CD4-positive, alpha-beta T cell (primary cell): ENCODE results near the gene TMEM117. TPM values are rescaled to one million over a fixed set of nuclear protein-coding genes. Genes with fewer than 3 reads are reported as not detected.

Experiments
- ATAC-seq: fragments of 200-7000 bp; cut with Tn5 transposase; one replicate; pipeline ENCODE4 v1.10.0; 2022; ENCODE audit warnings: mild to moderate bottlenecking; ENCODE audit not compliant: poor library complexity
- CTCF ChIA-PET: fragments of 350-600 bp; sonication (Branson Sonifier 250); formaldehyde crosslinking; loops from one replicate; lab custom pipeline; 2021; ENCODE audit warnings: antibody characterized with exemption, inconsistent platforms; lab: Charles Lee
- POLR2A ChIA-PET: fragments of 350-600 bp; sonication (Branson Sonifier 250); formaldehyde crosslinking; loops from one replicate; lab custom pipeline; 2021; ENCODE audit warnings: antibody characterized with exemption, inconsistent platforms; lab: Charles Lee
- DNase-seq, 14 experiments: peaks; one replicate each; pipeline ENCODE4 v3.0.0-alpha.2; 2013 to 2020; ENCODE audit warnings: mixed read lengths in 2 of 14
- H3K27ac ChIP-seq, 2 donors: one replicate each; pipeline versions ENCODE4 v1.5.1 to v1.7.0; 2013; ENCODE audit warnings: low read length in 2 of 2, low read depth in 1 of 2, mild to moderate bottlenecking in 1 of 2
- H3K27me3 ChIP-seq, 2 experiments: 1 replicate in 1 of 2; 2 replicates in 1 of 2; pipeline versions ENCODE4 v1.6.1 to v1.7.0; 2013; ENCODE audit warnings: low read length in 2 of 2, control low read depth in 1 of 2, mild to moderate bottlenecking in 1 of 2, moderate library complexity in 1 of 2; ENCODE audit not compliant: insufficient read depth in 2 of 2, control insufficient read depth in 1 of 2
- H3K36me3 ChIP-seq: one replicate; pipeline ENCODE4 v1.6.1; 2013; ENCODE audit warnings: low read length, control low read depth; ENCODE audit not compliant: insufficient read depth
- H3K4me1 ChIP-seq: one replicate; pipeline ENCODE4 v1.6.1; 2013; ENCODE audit warnings: low read length, control low read depth; ENCODE audit not compliant: insufficient read depth
- H3K4me3 ChIP-seq: one replicate; pipeline ENCODE4 v1.5.1; 2013; ENCODE audit warnings: mild to moderate bottlenecking, low read length, moderate library complexity
- H3K9me3 ChIP-seq, 2 experiments: 1 replicate in 1 of 2; 2 replicates in 1 of 2; pipeline versions ENCODE4 v1.6.1 to v1.7.0; 2013; ENCODE audit warnings: low read length in 2 of 2, mild to moderate bottlenecking in 2 of 2, control low read depth in 1 of 2, moderate library complexity in 1 of 2; ENCODE audit not compliant: control insufficient read depth in 1 of 2, insufficient read depth in 1 of 2
- H3K27ac Mint-ChIP-seq: one replicate; pipeline ENCODE4 v1.8.0; 2020; ENCODE audit warnings: mixed read lengths
- H3K27me3 Mint-ChIP-seq: one replicate; pipeline ENCODE4 v1.8.0; 2021; ENCODE audit warnings: mixed read lengths
- H3K36me3 Mint-ChIP-seq: one replicate; pipeline ENCODE4 v1.8.0; 2021; ENCODE audit warnings: low read depth, mixed read lengths
- H3K4me1 Mint-ChIP-seq: one replicate; pipeline ENCODE4 v1.8.0; 2021; ENCODE audit warnings: low read depth, mixed read lengths
- H3K4me3 Mint-ChIP-seq: one replicate; pipeline ENCODE4 v1.8.0; 2020; ENCODE audit warnings: mild to moderate bottlenecking, mixed read lengths
- H3K9me3 Mint-ChIP-seq: one replicate; pipeline ENCODE4 v1.8.0; 2020; ENCODE audit warnings: mixed read lengths
- intact Hi-C, 2 experiments: fragments of 100-400 bp; cut with DNase I in 1 of 2; cut with micrococcal nuclease in 1 of 2; formaldehyde crosslinking; loops; one replicate each; pipeline versions ENCODE4 v1.15.1 to v1.9.0; 2023 to 2025; cut with DNase I, micrococcal nuclease
- total RNA-seq, 174 experiments: library from RNA in 2 of 174; stranded (reverse) in 2 of 174; gene quantifications; one replicate each; pipeline ENCODE4 v1.2.3 and lab custom pipeline; 2021 to 2026
- TF ChIP-seq, protein P1 (sequence below): fragments of 200-600 bp; IDR thresholded peaks from one replicate; pipeline ENCODE4 v1.8.0; 2022; ENCODE audit warnings: antibody characterized with exemption, mild to moderate bottlenecking

Gene TMEM117
- total RNA-seq, 2 experiments from 2014 or later: 3.4 to 4.4 TPM

DNA sequence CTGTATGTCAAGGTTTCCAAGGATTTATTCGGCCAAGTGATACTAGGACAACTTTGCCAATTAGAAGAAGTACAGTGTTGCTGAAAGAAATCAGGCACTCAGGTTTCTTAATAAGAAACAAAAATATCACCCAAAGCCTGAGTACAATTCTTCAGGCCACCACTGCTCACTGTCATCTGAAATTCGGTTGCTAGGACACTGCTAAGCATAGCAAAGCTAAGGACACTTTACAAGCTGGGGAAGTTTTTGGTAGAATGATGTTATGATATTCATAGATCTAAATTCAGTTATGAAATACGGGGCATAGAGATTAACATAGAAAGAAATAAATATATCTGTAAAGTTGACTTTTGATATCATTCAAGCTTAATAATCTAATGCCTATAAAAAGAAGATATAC lies 535.1 kb downstream of the TMEM117 start:
- ChIA-PET POLR2A (no interaction called here), CTCF (no interaction called here)
- DNase-seq (no peak), ATAC-seq (no peak)
- TF ChIP-seq, protein P1, sequence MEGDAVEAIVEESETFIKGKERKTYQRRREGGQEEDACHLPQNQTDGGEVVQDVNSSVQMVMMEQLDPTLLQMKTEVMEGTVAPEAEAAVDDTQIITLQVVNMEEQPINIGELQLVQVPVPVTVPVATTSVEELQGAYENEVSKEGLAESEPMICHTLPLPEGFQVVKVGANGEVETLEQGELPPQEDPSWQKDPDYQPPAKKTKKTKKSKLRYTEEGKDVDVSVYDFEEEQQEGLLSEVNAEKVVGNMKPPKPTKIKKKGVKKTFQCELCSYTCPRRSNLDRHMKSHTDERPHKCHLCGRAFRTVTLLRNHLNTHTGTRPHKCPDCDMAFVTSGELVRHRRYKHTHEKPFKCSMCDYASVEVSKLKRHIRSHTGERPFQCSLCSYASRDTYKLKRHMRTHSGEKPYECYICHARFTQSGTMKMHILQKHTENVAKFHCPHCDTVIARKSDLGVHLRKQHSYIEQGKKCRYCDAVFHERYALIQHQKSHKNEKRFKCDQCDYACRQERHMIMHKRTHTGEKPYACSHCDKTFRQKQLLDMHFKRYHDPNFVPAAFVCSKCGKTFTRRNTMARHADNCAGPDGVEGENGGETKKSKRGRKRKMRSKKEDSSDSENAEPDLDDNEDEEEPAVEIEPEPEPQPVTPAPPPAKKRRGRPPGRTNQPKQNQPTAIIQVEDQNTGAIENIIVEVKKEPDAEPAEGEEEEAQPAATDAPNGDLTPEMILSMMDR: no peak
- no peak overlapping the region for H3K4me3 ChIP-seq
- no peak overlapping the region for H3K4me3 Mint-ChIP-seq
- H3K36me3 ChIP-seq: no peaks in the 10 kb centered on the region
- H3K27me3 ChIP-seq: no peaks in the 10 kb centered on the region
- H3K27me3 Mint-ChIP-seq: no peaks in the 10 kb centered on the region
- no peaks in the 10 kb centered on the region for H3K4me1 ChIP-seq
- H3K27ac ChIP-seq: no peak overlapping the region
- H3K4me1 Mint-ChIP-seq: no peaks in the 10 kb centered on the region
- H3K27ac Mint-ChIP-seq: no peak overlapping the region
- no peaks in the 10 kb centered on the region for H3K9me3 ChIP-seq
- H3K36me3 Mint-ChIP-seq: no peaks in the 10 kb centered on the region
- H3K9me3 Mint-ChIP-seq: no peaks in the 10 kb centered on the region
- intact Hi-C loops: no loop called here

DNA sequence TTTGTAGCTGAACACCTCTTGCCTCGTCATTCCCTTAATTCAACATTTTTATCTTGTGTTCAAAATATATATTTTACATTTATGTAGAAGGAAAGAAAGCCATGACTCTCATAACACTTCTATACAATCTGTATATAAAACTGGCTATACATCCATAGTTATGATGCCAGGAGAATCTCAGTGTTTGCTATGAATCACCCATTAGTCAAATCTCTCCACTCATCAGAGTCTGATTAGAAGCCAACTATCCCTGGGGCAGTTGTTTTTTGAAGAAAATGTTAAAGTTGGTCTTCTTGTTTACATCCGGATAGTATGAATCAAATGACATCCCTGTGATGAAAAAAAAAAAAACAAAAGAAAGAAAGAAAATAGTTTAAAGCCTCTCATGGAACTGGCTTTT lies 536.4 kb downstream of the TMEM117 start:
- DNase-seq: no peak
- H3K4me1 ChIP-seq: no peaks in the 10 kb centered on the region
- H3K4me3 Mint-ChIP-seq: no peak overlapping the region
- no peaks in the 10 kb centered on the region for H3K27me3 ChIP-seq
- H3K36me3 ChIP-seq: no peaks in the 10 kb centered on the region
- ChIA-PET POLR2A (no interaction called here), CTCF (no interaction called here)
- ATAC-seq: no peak
- peaks cover 1% of the 10 kb centered on the region for H3K36me3 Mint-ChIP-seq
- H3K4me3 ChIP-seq: no peak overlapping the region
- H3K4me1 Mint-ChIP-seq: no peaks in the 10 kb centered on the region
- H3K27me3 Mint-ChIP-seq: no peaks in the 10 kb centered on the region
- no peaks in the 10 kb centered on the region for H3K9me3 Mint-ChIP-seq
- TF ChIP-seq, protein P1: no peak
- no peak overlapping the region for H3K27ac ChIP-seq
- intact Hi-C loops: no loop called here
- no peak overlapping the region for H3K27ac Mint-ChIP-seq
- no peaks in the 10 kb centered on the region for H3K9me3 ChIP-seq

DNA sequence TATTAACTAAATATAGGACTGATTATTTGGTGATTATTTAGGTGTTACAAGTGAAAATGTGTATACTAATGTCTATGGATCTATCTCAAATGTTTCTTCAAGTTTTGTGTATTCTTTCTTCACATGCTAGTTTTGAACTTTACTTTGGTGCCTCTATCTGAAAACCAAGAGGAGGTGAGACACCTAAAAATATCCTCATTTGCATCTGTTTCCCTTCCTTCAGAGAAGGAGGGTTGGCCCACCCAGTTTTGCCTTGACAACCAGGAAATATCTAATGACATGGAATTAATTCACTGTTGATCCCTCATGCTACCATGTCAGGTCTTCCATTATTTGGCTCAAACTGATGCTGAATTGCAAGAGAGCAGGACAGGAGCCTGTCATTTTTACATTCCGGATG lies 539.8 kb downstream of the TMEM117 start:
- no peaks in the 10 kb centered on the region for H3K9me3 Mint-ChIP-seq
- H3K27me3 ChIP-seq: no peaks in the 10 kb centered on the region
- ChIA-PET POLR2A (no interaction called here), CTCF (no interaction called here)
- H3K4me1 ChIP-seq: no peaks in the 10 kb centered on the region
- no peaks in the 10 kb centered on the region for H3K4me1 Mint-ChIP-seq
- intact Hi-C loops: no loop called here
- H3K27ac Mint-ChIP-seq: no peak overlapping the region
- TF ChIP-seq, protein P1: no peak
- ATAC-seq (no peak), DNase-seq (no peak)
- no peaks in the 10 kb centered on the region for H3K9me3 ChIP-seq
- no peak overlapping the region for H3K4me3 ChIP-seq
- peaks cover 9% of the 10 kb centered on the region for H3K36me3 Mint-ChIP-seq
- no peak overlapping the region for H3K27ac ChIP-seq
- H3K36me3 ChIP-seq: no peaks in the 10 kb centered on the region
- H3K27me3 Mint-ChIP-seq: no peaks in the 10 kb centered on the region
- H3K4me3 Mint-ChIP-seq: no peak overlapping the region
